ENCODE measurements around the gene SDCBP2. TPM values are rescaled to one million over a fixed set of nuclear protein-coding genes. Genes with fewer than 3 reads are reported as not detected.

The SDCBP2 gene, protein sequence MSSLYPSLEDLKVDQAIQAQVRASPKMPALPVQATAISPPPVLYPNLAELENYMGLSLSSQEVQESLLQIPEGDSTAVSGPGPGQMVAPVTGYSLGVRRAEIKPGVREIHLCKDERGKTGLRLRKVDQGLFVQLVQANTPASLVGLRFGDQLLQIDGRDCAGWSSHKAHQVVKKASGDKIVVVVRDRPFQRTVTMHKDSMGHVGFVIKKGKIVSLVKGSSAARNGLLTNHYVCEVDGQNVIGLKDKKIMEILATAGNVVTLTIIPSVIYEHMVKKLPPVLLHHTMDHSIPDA
- 1.5 to 2.0 TPM (median 1.5 TPM) in 5 replicates for total RNA-seq (2022; extraction: Qiagen RNA extraction; ENCODE audit: low read depth)

DNA sequence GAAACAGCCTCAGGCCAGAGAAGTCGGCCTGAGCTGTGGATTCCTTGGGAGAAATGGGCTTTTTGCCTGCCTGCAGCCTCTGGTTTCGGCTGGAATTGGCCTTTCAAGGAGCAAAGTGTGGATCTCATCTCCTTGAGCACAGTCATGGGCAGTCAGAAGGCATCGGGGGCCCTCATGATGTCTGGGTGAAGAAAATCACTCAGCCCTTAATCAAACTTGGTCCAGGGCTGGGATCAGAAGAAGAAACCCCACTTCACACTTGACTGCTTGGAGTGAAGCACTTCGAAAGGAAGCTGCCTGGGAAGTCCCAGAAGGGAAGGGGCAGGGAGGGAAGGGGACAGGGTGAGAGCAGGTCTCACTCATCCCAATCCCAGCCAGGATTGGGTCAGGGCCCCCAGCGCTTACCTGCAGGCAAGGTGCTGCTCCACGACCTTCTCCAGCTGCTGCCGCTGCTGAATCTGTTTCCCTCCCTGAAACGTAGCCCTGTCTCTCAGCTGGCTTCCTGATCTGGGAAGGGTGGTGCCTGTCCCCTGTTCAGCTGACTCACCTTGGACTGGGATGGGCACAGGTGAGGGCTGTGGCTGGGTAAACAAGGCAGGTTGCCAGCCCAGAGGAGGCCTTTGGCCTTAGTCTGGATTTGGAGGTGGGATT is at the start of gene SDCBP2:
Gene SDCBP2, minus strand, starts transcription at position 460 of the 651 bp plus-strand sequence. CDS start 8,723 bp downstream, outside the sequence.

DNA sequence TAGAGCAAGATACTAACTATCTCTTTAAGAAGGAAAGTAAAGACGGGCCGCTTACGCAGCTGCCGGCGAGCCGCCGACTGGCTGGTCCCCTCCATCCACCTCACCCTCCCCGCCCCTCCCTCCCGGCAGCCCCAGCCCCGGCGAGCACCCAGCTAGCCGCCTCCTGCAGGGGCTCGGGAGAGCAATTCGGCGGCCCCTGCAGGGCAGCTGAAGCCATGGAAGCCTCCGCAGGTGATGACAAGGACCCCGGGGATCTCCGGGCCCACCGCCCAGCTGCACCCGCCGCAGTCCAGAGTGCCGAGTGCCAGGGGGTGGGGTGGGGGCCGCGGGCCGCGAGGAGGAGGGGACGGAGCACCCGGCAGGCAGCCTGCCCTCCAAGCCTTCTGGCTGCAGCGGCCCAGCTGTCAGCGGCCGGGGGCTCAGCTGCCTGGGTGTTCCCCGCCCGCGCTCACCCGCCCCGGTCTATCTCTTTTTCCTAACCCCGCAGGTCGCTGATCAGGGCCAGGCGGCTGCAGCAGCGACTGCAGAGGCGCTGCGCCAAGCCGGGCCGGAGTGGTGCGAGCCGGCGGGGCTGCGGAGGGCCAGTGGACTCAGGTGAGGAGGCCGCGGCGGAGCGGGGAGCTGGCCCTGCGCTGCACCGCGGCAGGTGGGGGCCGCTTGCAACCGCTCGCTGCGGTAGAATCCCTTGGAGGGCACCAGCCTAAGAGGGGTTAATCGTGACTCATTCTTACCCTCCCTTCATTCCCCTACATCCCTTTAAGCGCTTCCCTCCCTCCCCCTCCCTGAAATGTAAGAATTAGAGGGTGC is 62.6 kb downstream of the SDCBP2 start, which contains the start of gene SNPH:
Gene SNPH, plus strand, starts transcription at position 128 of the 807 bp plus-strand sequence. CDS start 29,946 bp downstream, outside the sequence.

Other genes starting within 250 kb of the SDCBP2 start
- gene PSMF1, start 210.5 kb downstream of the SDCBP2 start, total RNA-seq (2022; extraction: Qiagen RNA extraction; ENCODE audit: low read depth), result 168 to 242 TPM (median 209 TPM) in 5 replicates
- 1.9 to 3.7 TPM (median 3.3 TPM) in 5 replicates for gene TMEM74B, start 144.2 kb downstream of the SDCBP2 start, total RNA-seq (2022; extraction: Qiagen RNA extraction; ENCODE audit: low read depth)
- 0.09 TPM in 1 of 5 replicates, not detected in the others for gene C20orf202, start 125.7 kb downstream of the SDCBP2 start, total RNA-seq (2022; extraction: Qiagen RNA extraction; ENCODE audit: low read depth)
- not detected in 5 replicates for gene RAD21L1, start 103.1 kb downstream of the SDCBP2 start, total RNA-seq (2022; extraction: Qiagen RNA extraction; ENCODE audit: low read depth)
- gene SNPH, start 62.8 kb downstream of the SDCBP2 start, total RNA-seq (2022; extraction: Qiagen RNA extraction; ENCODE audit: low read depth), result 3.6 to 4.7 TPM (median 4.1 TPM) in 5 replicates
- 461 to 542 TPM (median 514 TPM) in 5 replicates for gene FKBP1A, start 63.9 kb upstream of the SDCBP2 start, total RNA-seq (2022; extraction: Qiagen RNA extraction; ENCODE audit: low read depth)
- gene NSFL1C, start 137.7 kb upstream of the SDCBP2 start, total RNA-seq (2022; extraction: Qiagen RNA extraction; ENCODE audit: low read depth), result 106 to 127 TPM (median 121 TPM) in 5 replicates
- gene SIRPB2, start 162.3 kb upstream of the SDCBP2 start, total RNA-seq (2022; extraction: Qiagen RNA extraction; ENCODE audit: low read depth), result 0.09 TPM in 1 of 5 replicates, not detected in the others
- gene SIRPD, start 228.6 kb upstream of the SDCBP2 start, total RNA-seq (2022; extraction: Qiagen RNA extraction; ENCODE audit: low read depth), result not detected in 5 replicates